ENCODE measurements around the gene GOLGA6A.
"Not testable (repeated sequence)": the region's sequence is repeated elsewhere in the genome, so short reads cannot be mapped to it uniquely, and the experiment has no call there.

GOLGA6A gene

GRCh38 chr15:74082450-74082849 is at the start of gene GOLGA6A:
TSS of gene GOLGA6A (minus strand) at chr15:74082550. CDS start at chr15:74082509, 41 bp downstream.
- H3K36me3 ChIP-seq (ENCODE audit: control insufficient read depth, insufficient read depth, low read length); H3K9ac ChIP-seq (ENCODE audit: low read depth, low read length); H3K27me3 ChIP-seq (ENCODE audit: control insufficient read depth, insufficient read depth, low read length); H3K9me3 ChIP-seq (ENCODE audit: control insufficient read depth, insufficient read depth, low read length); H3K4me1 ChIP-seq (ENCODE audit: control insufficient read depth, insufficient read depth, low read length); H3K4me3 ChIP-seq (ENCODE audit: low read depth, low read length): not testable (repeated sequence)

DNA sequence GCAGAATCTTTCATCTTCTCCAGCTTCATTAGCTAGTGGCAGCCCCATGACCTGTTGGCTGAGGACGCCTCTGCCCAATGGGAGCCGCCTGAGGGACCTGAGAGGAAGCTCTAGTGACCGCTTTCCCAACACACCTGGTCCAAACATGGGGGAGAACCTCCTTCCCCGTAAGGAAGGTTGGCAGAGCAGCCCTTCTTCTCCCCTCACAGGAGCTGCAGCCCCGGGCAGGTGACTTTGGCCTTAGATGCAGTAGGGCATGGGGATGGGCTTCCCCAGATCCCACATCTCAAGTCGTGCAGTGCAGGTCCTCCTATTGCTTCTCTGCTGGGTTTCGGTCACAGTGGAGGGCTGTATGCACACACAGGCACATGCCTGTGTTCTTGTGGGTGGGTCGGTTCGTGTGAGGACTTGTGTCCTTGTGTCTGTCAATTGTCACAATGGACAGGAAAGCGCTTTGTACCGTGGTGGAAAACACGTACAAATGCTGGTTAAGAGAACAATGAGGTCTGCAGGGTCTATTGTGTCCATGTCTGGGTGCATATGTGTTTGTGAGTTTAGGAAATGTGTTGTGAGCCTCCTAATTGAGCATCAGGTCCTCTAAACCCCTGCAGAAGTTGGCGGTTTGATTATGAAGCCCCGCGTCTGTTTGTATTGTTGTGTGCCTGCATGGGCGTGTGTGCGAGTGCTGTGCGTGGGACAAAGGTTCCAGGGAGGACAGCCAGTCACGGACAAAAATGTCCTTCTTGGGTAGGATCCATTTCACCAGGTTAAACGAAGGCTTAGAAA is 49.5 kb upstream of the GOLGA6A start:
- Histone ChIP-seq H3K9me3 (ENCODE audit: control insufficient read depth, insufficient read depth, low read length) (no peaks in the 10 kb centered on the region), H3K9ac (ENCODE audit: low read depth, low read length) (no peak overlapping the region), H3K4me3 (ENCODE audit: low read depth, low read length) (peak overlapping the region; percentile 55), H3K4me1 (ENCODE audit: control insufficient read depth, insufficient read depth, low read length) (peaks cover 27% of the 10 kb centered on the region), H3K27me3 (ENCODE audit: control insufficient read depth, insufficient read depth, low read length) (peaks cover 91% of the 10 kb centered on the region), H3K36me3 (ENCODE audit: control insufficient read depth, insufficient read depth, low read length) (peaks cover 2% of the 10 kb centered on the region)

DNA sequence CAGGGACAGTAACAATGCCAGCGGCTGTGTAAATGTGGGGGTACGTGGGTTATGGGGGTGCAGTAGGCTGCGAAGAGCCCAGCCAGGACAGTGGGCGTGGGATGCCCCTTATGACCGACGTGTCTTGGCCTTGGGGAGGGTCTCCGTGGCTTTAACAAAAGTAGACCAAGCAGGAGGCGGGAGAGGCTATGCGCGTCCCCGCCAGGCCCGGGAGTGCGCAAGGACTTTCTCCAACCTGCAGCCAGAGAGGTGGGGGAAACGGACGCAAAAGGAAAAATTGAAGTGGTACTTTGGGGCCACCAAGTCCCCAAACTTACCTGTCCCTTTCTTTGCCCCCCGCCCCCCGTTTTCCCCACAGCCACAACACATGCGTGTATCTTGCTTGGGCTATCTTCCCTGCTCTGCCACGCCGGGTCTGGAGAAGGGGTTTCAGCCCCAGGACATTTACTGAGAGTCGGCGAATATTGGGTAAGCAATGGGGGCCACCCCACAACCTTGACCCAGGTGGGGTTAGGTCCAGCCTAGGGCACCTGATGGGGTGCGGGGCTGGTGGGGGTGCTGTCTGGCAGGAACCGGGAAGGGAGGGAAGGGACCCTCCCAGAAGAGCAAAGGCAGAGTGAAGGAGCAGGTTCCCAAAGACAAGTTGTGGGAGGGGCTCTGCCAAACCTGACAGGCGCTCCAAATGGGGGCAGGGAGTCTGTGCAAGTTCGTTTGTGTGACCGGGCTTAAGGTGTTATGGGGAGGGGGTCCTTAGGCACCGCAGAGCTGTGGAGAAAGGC is 48.7 kb upstream of the GOLGA6A start:
- Histone ChIP-seq H3K27me3 (ENCODE audit: control insufficient read depth, insufficient read depth, low read length) (peaks cover 95% of the 10 kb centered on the region), H3K9me3 (ENCODE audit: control insufficient read depth, insufficient read depth, low read length) (no peaks in the 10 kb centered on the region), H3K4me1 (ENCODE audit: control insufficient read depth, insufficient read depth, low read length) (peaks cover 25% of the 10 kb centered on the region), H3K4me3 (ENCODE audit: low read depth, low read length) (peak overlapping the region; percentile 55), H3K9ac (ENCODE audit: low read depth, low read length) (no peak overlapping the region), H3K36me3 (ENCODE audit: control insufficient read depth, insufficient read depth, low read length) (peaks cover 2% of the 10 kb centered on the region)

DNA sequence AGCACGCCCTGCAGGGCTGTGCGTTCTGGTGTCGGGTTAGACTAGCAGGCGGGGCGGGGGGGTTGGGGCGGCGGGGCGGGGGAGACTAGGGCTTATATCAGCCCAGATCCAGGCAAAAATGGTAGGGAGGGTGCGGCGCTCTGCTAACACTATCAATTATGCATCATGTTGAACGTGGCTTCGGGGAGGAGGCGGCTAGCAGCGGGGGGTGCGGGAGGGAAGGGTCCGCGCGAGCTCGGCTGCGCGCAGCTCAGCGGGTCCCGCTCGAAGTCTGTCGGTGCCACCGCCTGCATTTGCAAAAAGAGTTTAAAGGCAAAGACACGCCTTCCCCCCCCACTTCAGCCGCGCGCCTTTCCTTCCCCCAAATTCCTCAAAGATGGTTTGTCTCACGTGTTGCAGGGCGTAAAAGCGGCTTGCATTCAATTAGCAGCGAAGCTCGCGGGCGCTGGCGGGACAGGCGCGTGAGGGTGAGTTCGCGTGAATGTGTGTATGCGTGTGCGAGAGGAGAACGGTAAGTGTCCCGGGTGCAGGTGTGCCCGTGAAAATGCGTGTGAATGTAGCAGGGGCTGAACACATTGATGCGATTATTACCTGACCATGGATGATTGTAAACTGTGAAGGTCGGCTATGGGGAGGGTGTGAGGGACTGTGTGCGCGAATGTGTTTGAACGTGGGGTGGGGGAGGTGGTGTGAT is 48.0 kb upstream of the GOLGA6A start, which contains the start of gene ISLR2:
TSS of gene ISLR2 (plus strand) at position 432 of the 694 bp plus-strand sequence. CDS start 2,169 bp downstream, outside the sequence.
- Histone ChIP-seq H3K9ac (ENCODE audit: low read depth, low read length) (no peak within 1 kb of the TSS), H3K4me3 (ENCODE audit: low read depth, low read length) (peak within 1 kb of the TSS; percentile 58), H3K27me3 (ENCODE audit: control insufficient read depth, insufficient read depth, low read length) (peaks cover 96% of the 10 kb centered on the region), H3K4me1 (ENCODE audit: control insufficient read depth, insufficient read depth, low read length) (peaks cover 25% of the 10 kb centered on the region), H3K36me3 (ENCODE audit: control insufficient read depth, insufficient read depth, low read length) (peaks cover 2% of the 10 kb centered on the region), H3K9me3 (ENCODE audit: control insufficient read depth, insufficient read depth, low read length) (no peaks in the 10 kb centered on the region)

DNA sequence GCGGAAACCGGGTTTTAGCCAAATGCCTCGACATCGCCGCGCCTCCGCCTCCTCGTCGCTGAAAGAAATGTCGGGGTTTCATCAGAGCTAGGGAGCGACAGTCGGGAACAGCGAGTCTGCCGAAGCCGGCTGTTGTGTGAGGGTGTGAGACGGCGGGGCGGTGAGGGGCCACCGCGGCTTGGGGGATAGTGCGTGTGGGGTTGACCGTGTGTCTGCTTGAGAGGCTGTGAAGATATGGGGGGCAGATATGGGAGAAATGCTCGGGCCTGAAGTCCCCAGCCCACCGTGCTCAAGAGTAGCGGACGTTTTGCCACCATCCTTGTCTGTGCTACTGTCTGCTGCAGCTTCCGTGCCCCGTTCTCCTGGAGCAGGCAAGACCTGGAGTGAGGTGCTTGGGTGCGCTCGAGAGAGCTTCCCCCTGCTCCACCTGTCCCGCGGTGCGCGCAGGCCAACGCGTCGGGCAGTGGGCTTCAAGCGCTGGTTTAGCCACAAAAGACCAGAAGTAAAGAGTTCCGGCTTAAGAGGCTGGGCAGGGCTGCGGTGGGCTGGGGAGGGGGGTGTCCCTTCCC is 47.3 kb upstream of the GOLGA6A start:
- no peaks in the 10 kb centered on the region for H3K9me3 ChIP-seq (ENCODE audit: control insufficient read depth, insufficient read depth, low read length)
- H3K9ac ChIP-seq (ENCODE audit: low read depth, low read length): no peak overlapping the region
- peaks cover 2% of the 10 kb centered on the region for H3K36me3 ChIP-seq (ENCODE audit: control insufficient read depth, insufficient read depth, low read length)
- H3K27me3 ChIP-seq (ENCODE audit: control insufficient read depth, insufficient read depth, low read length): peaks cover 92% of the 10 kb centered on the region
- peaks cover 25% of the 10 kb centered on the region for H3K4me1 ChIP-seq (ENCODE audit: control insufficient read depth, insufficient read depth, low read length)
- peak overlapping the region; percentile 58 for H3K4me3 ChIP-seq (ENCODE audit: low read depth, low read length)

DNA sequence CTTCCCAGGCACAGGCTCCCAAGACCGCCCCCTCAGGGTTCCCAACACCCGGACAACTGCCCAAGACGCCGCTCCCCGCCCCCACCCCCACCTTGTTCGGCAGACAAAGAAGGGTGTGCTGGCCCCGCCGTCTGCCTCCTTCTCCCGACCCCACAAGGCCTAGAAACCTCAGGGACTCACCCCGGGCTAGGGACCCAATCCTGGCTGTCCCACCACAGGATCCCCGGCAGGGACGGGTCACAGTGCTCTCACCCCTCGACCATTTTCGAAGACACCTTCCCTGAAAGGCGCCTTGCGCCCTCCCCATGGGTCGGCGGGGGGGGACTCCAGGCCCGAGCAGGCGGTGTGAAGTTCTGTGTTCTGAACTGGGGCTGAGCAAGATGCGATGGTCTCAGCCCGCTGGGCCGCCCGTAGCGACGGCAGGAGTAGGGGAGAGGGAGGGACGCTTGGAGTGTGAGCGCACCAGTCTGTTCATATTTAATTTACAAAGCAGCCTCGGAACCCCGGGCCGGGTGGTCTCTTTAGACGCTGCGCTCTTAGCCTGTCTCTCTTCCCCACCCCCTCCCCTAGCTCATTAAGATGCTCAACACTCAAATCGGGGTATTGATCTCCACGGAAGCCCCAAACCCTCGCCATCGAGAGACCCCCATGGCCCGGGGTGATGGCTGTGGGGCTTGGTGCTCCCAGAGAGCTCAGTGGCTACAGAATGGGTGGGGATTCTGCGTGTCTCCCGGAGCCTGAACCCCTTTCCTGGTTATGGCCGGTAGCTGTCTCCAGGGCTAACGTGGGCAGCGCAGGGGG is 46.6 kb upstream of the GOLGA6A start:
- no peak overlapping the region for H3K9ac ChIP-seq (ENCODE audit: low read depth, low read length)
- H3K4me1 ChIP-seq (ENCODE audit: control insufficient read depth, insufficient read depth, low read length): peaks cover 25% of the 10 kb centered on the region
- H3K4me3 ChIP-seq (ENCODE audit: low read depth, low read length): peak overlapping the region; percentile 58
- peaks cover 2% of the 10 kb centered on the region for H3K36me3 ChIP-seq (ENCODE audit: control insufficient read depth, insufficient read depth, low read length)
- no peaks in the 10 kb centered on the region for H3K9me3 ChIP-seq (ENCODE audit: control insufficient read depth, insufficient read depth, low read length)
- H3K27me3 ChIP-seq (ENCODE audit: control insufficient read depth, insufficient read depth, low read length): peaks cover 88% of the 10 kb centered on the region

DNA sequence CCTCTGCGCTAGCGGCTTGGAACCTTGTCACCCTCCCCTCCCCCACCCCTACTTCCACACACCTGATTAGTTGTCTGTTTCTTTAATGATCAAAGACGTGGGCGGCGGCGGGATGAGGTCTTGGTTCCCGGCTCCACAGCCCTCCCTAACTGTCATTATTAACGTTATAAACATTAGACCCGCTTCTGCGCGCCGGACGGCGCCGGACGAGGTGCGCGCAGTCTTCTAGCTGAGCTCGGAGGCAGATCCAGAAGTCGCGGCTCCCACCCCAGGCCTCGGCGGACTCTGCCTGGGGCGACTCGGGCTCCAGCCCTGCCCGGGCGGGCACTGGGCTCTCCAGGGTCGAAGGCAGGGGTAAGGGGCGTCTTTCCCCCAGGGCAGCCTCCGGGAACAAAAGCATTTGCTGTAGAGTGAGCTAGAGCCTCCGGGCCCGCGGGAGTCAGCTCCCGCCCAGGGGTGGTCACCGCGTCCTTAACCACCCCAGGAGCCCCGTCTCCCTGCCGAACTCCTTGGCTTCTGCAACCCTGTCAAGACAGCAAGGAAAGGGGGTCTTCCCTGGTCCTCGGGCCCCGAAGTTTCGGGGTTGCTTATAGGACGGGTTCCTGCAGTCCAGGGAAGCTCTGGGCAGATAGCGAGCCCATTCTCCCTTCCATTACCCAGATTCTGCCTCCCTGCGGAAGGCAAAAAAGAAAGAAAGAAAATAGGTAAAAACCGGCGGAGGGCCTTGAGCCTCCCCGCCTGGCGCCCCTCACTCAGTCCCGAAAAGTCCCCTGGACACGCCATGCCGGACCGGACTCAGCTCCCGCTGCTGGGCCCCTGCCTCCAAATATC is 45.8 kb upstream of the GOLGA6A start:
- Histone ChIP-seq H3K9ac (ENCODE audit: low read depth, low read length) (no peak overlapping the region), H3K4me1 (ENCODE audit: control insufficient read depth, insufficient read depth, low read length) (peaks cover 30% of the 10 kb centered on the region), H3K27me3 (ENCODE audit: control insufficient read depth, insufficient read depth, low read length) (peaks cover 88% of the 10 kb centered on the region), H3K4me3 (ENCODE audit: low read depth, low read length) (peak overlapping the region; percentile 58), H3K9me3 (ENCODE audit: control insufficient read depth, insufficient read depth, low read length) (no peaks in the 10 kb centered on the region), H3K36me3 (ENCODE audit: control insufficient read depth, insufficient read depth, low read length) (peaks cover 2% of the 10 kb centered on the region)

DNA sequence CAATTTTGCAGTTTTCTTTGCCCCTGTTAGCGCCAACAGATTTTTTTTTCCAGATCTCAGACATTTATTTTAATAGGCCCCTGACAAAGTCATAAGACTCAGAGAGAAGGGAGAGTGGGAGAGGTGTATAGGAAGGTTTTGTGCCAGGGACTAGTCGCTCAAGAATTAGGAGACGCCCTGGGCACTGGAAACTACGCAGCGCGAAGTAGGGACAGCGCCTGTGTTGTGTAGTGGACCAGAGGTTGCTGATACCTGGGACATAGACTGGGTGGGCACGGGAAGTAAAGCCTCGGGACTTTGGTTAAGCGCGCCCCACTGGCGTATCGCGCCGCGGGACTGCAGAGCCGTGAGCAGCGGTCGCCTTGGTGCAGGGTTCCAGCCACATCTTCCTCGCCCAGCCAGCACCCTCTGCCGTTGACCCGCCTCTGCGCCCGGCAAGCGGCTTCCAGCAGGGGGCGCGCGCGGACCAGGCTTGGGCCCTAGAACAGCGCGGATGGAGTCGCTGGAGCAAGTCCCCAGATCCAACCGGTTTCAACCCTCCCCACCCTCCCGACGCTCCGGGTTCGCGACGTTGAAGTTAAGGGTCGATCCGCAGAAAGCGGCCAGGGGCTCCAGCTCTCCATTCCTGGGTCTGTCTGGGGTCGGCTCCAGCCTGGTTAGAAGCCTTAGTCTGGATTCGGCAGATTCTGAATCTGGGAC is 45.1 kb upstream of the GOLGA6A start:
- H3K9ac ChIP-seq (ENCODE audit: low read depth, low read length): no peak overlapping the region
- H3K4me3 ChIP-seq (ENCODE audit: low read depth, low read length): peak overlapping the region; percentile 58
- peaks cover 30% of the 10 kb centered on the region for H3K4me1 ChIP-seq (ENCODE audit: control insufficient read depth, insufficient read depth, low read length)
- H3K27me3 ChIP-seq (ENCODE audit: control insufficient read depth, insufficient read depth, low read length): peaks cover 82% of the 10 kb centered on the region
- no peaks in the 10 kb centered on the region for H3K9me3 ChIP-seq (ENCODE audit: control insufficient read depth, insufficient read depth, low read length)
- peaks cover 2% of the 10 kb centered on the region for H3K36me3 ChIP-seq (ENCODE audit: control insufficient read depth, insufficient read depth, low read length)

GRCh38 chr15:74124759-74125158 is 42.4 kb upstream of the GOLGA6A start:
- Histone ChIP-seq H3K4me3 (ENCODE audit: low read depth, low read length) (no peak overlapping the region), H3K36me3 (ENCODE audit: control insufficient read depth, insufficient read depth, low read length) (no peaks in the 10 kb centered on the region), H3K9ac (ENCODE audit: low read depth, low read length) (no peak overlapping the region), H3K9me3 (ENCODE audit: control insufficient read depth, insufficient read depth, low read length) (no peaks in the 10 kb centered on the region), H3K4me1 (ENCODE audit: control insufficient read depth, insufficient read depth, low read length) (peaks cover 21% of the 10 kb centered on the region), H3K27me3 (ENCODE audit: control insufficient read depth, insufficient read depth, low read length) (peaks cover 76% of the 10 kb centered on the region)

- no peak overlapping the region for H3K9ac ChIP-seq (ENCODE audit: low read depth, low read length)
- H3K9me3 ChIP-seq (ENCODE audit: control insufficient read depth, insufficient read depth, low read length): no peaks in the 10 kb centered on the region
- no peak overlapping the region for H3K4me3 ChIP-seq (ENCODE audit: low read depth, low read length)
- peaks cover 70% of the 10 kb centered on the region for H3K27me3 ChIP-seq (ENCODE audit: control insufficient read depth, insufficient read depth, low read length)
- no peaks in the 10 kb centered on the region for H3K36me3 ChIP-seq (ENCODE audit: control insufficient read depth, insufficient read depth, low read length)
- peaks cover 18% of the 10 kb centered on the region for H3K4me1 ChIP-seq (ENCODE audit: control insufficient read depth, insufficient read depth, low read length)
Measured at GRCh38 chr15:74124196-74124595, 41.8 kb upstream of the GOLGA6A start.
